Measurements from ENCODE around the gene CBL. TPM values are rescaled to one million over a fixed set of nuclear protein-coding genes. Genes with fewer than 3 reads are reported as not detected.

The CBL gene
- total RNA-seq, 1 experiment from 2014 or later = 45.6 TPM

GRCh38 chr11:119178166-119178680 is 27.9 kb upstream of the CBL start:
- CTCF ChIA-PET = interaction anchor here (0.6 to 2.2 kb wide), 3 partner anchors 9 to 26 kb away, joined by 3 to 8 read pairs (median 4); no protein-coding TSS in a partner anchor

GRCh38 chr11:119179342-119179741 is 26.8 kb upstream of the CBL start:
- ChIA-PET POLR2A (no interaction called here), CTCF (interaction anchor here (0.8 kb wide), 1 partner anchor 35 kb away, joined by 3 read pairs; no protein-coding TSS in a partner anchor)
- H3K27ac Mint-ChIP-seq = no peak overlapping the region
- DNase-seq (ENCODE audit: low spot score) (no peak), ATAC-seq (no peak)
- H3K9me3 Mint-ChIP-seq = no peaks in the 10 kb centered on the region
- peaks cover 6% of the 10 kb centered on the region; the same call in 1 of the 2 replicates for H3K36me3 Mint-ChIP-seq
- H3K27me3 Mint-ChIP-seq (ENCODE audit: low read depth) = no peaks in the 10 kb centered on the region
- no peaks in the 10 kb centered on the region for H3K4me1 Mint-ChIP-seq
- no peak for TF ChIP-seq MXD4 (CRISPR knock-in tag; IDR thresholded peaks at IDR 0.05; ENCODE audit: borderline replicate concordance)
- no peak for TF ChIP-seq NR3C1 (CRISPR knock-in tag; conservative IDR thresholded peaks at IDR 0.05; ENCODE audit: low read depth)
- TF ChIP-seq USF1 (CRISPR knock-in tag; IDR thresholded peaks at IDR 0.05) = no peak
- no peak for TF ChIP-seq EMX1 (CRISPR knock-in tag; IDR thresholded peaks at IDR 0.05)
- no peak for TF ChIP-seq RORB (CRISPR knock-in tag; IDR thresholded peaks at IDR 0.05)
- TF ChIP-seq OVOL2 (CRISPR knock-in tag; IDR thresholded peaks at IDR 0.05; ENCODE audit: borderline replicate concordance) = no peak
- TF ChIP-seq SMAD3 (CRISPR knock-in tag; IDR thresholded peaks at IDR 0.05; ENCODE audit: borderline replicate concordance) = no peak
- no peak for TF ChIP-seq CREM (CRISPR knock-in tag; IDR thresholded peaks at IDR 0.05)
- TF ChIP-seq TEAD4 (CRISPR knock-in tag; IDR thresholded peaks at IDR 0.05) = no peak
- no peak for TF ChIP-seq SMAD4 (CRISPR knock-in tag; IDR thresholded peaks at IDR 0.05)
- H3K4me3 Mint-ChIP-seq = no peak overlapping the region

More at GRCh38 chr11:119178166-119178680, 27.9 kb upstream of the CBL start:
- no peak for DNase-seq (ENCODE audit: low spot score)
- Mint-ChIP-seq H3K36me3 (peaks cover 6% of the 10 kb centered on the region), H3K4me1 (no peaks in the 10 kb centered on the region), H3K27ac (no peak overlapping the region), H3K27me3 (ENCODE audit: low read depth) (no peaks in the 10 kb centered on the region), H3K4me3 (no peak overlapping the region), H3K9me3 (no peaks in the 10 kb centered on the region)
- POLR2A ChIA-PET = no interaction called here
- ATAC-seq = no peak
- no peak for TF ChIP-seq USF2 (CRISPR knock-in tag; IDR thresholded peaks at IDR 0.05)
- TF ChIP-seq SOX15 (CRISPR knock-in tag; IDR thresholded peaks at IDR 0.05) = no peak

- POLR2A ChIA-PET = no interaction called here
- TF ChIP-seq ESRRA (CRISPR knock-in tag; IDR thresholded peaks at IDR 0.05; ENCODE audit: borderline replicate concordance) (no peak), ZNF263 (CRISPR knock-in tag; IDR thresholded peaks at IDR 0.05; ENCODE audit: low read depth) (no peak), JAZF1 (CRISPR knock-in tag; IDR thresholded peaks at IDR 0.05) (no peak)
- no peaks in the 10 kb centered on the region for H3K4me1 Mint-ChIP-seq
- H3K9me3 Mint-ChIP-seq = no peaks in the 10 kb centered on the region
- no peaks in the 10 kb centered on the region for H3K27me3 Mint-ChIP-seq (ENCODE audit: low read depth)
- peaks cover 6% of the 10 kb centered on the region; the same call in 1 of the 2 replicates for H3K36me3 Mint-ChIP-seq
- ATAC-seq (no peak), DNase-seq (ENCODE audit: low spot score) (no peak)
- no peak overlapping the region for H3K27ac Mint-ChIP-seq
- H3K4me3 Mint-ChIP-seq = no peak overlapping the region
- CTCF ChIA-PET = interaction anchor here (0.7 to 0.8 kb wide), 2 partner anchors 35 to 784 kb away, joined by 3 read pairs; no protein-coding TSS in a partner anchor
Observed at GRCh38 chr11:119179983-119180382, 26.2 kb upstream of the CBL start.

GRCh38 chr11:119180729-119181676 is 25.1 kb upstream of the CBL start:
- no peak for ATAC-seq
- CTCF ChIA-PET = interaction anchor here (0.6 to 1.2 kb wide), 4 partner anchors 12 to 785 kb away, joined by 3 to 4 read pairs (median 3); partner anchors contain the start of gene NLRX1

More at GRCh38 chr11:119180729-119181676, 25.1 kb upstream of the CBL start:
- no peaks in the 10 kb centered on the region for H3K9me3 Mint-ChIP-seq
- no peaks in the 10 kb centered on the region; the same call in 1 of the 2 replicates for H3K27me3 Mint-ChIP-seq (ENCODE audit: low read depth)
- no peak overlapping the region for H3K27ac Mint-ChIP-seq
- TF ChIP-seq CDX4 (CRISPR knock-in tag; IDR thresholded peaks at IDR 0.05; ENCODE audit: borderline replicate concordance) (no peak), ZNF121 (CRISPR knock-in tag; IDR thresholded peaks at IDR 0.05) (peak; percentile 42; the same call in 1 of the 2 replicates)
- H3K4me3 Mint-ChIP-seq = no peak overlapping the region
- no peaks in the 10 kb centered on the region for H3K4me1 Mint-ChIP-seq
- POLR2A ChIA-PET = no interaction called here
- no peak for DNase-seq (ENCODE audit: low spot score)
- peaks cover 3% of the 10 kb centered on the region; the same call in 1 of the 2 replicates for H3K36me3 Mint-ChIP-seq
